DMS 273 (cell line): ENCODE results near the gene PSMC5.
"Not testable (repeated sequence)": the region's sequence is repeated elsewhere in the genome, so short reads cannot be mapped to it uniquely, and the experiment has no call there.

Experiments
- DNase-seq: peaks from one replicate; lab custom pipeline; 2025; ENCODE audit not compliant: unreplicated experiment; lab: John Stamatoyannopoulos, UW

The PSMC5 gene

DNA sequence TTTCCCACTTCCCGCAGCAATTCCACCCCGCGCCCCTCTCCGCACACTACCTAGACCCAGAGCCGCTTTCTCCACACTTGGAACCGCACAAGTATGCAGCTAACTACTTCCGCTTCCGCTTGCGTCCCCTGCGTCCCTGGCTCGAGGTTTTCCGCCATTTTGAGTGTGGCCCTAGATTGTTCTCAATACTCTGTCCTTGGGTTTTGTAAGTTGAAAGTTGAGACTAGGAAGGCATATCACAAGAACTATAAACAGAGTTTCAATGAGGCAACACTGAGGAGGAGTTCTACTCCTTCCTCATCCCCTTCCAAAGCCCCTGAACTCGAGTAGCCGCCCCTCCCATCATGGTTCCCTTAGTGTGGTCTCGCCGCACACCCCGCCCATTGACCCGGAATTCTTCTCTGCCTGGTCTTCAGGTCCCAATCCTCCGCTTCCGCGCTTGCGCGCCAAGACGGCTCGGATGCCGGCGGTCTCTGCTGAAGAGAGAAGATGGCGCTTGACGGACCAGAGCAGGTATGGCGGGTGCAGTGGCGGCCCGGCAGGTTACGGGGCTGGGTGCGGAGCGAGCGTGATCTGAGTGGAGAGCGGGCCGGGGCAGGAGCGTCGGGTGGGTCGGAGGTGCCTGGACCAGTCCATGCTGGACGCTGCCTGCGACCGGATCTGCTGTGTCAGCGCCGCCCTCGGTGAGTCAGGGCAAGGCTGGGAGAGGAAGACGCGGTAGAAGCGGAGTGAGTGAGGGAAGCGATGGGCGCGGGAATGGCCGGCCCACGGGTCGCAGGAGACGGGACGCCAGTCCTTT is at the start of gene PSMC5, which contains the start of gene FTSJ3:
PSMC5 (plus strand) TSS at position 430 of the 799 bp plus-strand sequence; CDS start at position 490, 60 bp downstream.
FTSJ3 (minus strand) TSS at position 662 of the 799 bp plus-strand sequence. CDS start 761 bp downstream, outside the sequence.
- DNase-seq: peak; percentile 98

DNA sequence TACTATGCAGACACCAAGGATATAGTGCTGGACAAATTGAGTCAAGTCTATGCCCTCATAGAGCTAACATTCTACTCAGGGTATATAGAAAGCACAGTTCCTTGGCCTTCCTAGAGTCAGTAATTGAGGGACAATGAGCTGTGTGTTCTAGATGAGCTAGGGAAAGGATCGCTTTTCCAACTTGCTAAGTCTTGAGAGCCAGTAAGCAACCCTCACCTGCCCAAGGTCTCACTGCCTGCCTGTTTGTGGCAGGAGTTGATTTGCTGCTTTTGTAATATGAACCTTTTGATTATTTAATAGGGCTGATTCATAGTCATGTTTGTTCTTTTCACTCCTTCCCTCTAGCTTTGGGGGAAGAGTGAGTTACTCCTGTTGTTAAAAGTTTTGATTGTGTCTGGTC is 46.7 kb upstream of the PSMC5 start:
- no peak for DNase-seq

DNA sequence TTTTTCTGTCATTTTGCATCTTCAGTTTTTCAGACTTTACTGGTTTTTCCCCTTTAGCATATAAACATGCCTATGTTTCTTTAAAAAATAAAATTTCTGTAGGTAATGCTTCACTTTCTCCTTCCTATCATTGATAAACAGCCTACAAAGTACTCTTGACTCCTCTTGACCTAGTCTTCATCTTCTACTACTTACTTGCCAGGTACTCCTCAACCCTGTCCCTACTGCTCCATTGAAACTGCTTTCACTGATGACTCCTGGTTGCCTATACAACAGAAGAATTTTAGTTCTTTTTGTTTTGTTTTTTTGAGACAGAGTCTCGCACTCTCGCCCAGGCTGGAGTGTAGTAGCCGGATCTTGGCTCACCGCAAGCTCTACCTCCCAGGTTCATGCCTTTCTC is 46.3 kb upstream of the PSMC5 start:
- no peak for DNase-seq

DNA sequence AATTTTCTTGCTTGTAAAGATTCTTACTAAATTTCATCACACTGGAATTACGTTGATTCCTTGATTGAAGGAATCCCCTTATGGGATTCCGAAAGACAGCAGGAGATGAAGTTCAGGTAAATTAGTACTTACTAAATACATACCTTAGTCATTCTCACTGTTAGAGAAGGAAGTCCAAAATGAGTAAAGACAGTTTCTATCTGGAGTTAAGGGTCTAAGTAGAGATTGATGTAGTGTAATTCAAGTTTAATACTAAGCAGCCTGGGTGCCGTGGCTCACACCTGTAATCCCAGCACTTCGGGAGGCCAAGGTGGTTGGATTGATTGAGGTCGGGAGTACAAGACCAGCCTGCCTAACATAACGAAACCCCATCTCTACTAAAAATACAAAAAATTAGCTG is 43.7 kb upstream of the PSMC5 start:
- DNase-seq: no peak

DNA sequence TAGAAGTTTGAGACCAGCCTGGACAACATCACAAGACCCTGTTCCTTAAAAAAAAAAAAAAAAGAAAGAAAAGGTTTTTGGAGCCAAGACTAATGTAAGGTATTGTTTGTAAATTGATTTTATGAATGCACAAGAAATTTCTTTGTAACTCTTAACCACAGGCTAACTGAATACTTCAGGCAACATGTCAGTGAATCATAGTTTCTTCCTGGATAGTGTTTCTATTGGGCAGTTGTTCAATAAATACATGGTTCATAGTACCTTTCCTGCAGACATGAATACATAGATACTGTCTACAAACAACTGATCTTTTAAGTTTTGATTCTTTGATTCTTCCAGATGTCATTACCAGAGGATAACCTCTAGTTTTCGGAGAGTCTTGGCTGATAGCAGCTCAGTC is 41.7 kb upstream of the PSMC5 start:
- DNase-seq: no peak

DNA sequence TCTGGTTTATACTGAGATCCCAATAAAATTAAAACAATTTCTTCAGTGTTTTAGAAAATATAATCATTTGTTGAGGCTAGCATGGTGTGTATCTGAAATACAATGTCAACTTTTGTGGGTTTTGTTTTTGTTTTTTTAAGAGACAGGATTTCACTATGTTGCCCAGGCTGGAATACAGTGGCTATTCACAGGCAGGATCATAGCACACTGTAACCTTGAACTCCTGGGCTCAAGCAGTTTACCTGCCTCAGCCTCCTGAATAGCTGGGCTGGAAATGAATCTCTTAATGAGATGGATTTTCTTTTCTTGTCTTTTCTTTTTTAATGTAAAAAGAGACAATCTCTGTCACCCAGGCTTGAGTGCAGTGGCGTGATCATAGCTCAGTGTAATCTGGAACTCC is 41.1 kb upstream of the PSMC5 start:
- no peak for DNase-seq

DNA sequence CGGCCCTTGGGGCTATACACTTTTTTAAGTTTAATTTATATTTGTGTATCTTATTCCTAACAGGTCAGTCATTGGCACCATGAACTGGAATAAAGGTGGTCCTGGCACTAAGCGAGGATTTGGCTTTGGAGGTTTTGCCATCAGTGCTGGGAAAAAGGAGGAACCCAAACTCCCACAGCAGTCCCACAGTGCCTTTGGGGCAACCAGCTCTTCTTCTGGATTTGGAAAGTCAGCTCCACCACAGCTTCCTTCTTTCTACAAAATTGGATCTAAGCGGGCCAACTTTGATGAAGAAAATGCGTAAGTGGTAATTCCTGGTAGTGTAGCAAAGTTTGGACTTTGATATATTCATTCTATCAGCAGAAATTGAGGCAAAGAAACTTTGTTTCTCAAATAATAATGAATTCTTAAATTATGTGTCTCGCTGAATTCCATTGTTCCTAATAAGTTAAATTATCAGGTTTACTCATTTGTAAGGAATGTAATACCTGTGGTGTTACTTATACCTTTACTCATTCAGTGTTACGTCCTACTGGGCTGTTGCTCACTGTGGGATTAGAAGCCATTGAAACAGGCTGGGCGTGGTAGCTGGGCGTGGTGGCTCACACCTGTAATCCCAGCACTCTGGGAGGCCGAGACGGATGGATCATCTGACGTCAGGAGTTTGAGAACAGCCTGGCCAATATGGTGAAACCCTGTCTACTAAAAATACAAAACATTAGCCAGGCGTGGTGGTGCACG is 40.1 kb upstream of the PSMC5 start:
- DNase-seq: no peak

DNA sequence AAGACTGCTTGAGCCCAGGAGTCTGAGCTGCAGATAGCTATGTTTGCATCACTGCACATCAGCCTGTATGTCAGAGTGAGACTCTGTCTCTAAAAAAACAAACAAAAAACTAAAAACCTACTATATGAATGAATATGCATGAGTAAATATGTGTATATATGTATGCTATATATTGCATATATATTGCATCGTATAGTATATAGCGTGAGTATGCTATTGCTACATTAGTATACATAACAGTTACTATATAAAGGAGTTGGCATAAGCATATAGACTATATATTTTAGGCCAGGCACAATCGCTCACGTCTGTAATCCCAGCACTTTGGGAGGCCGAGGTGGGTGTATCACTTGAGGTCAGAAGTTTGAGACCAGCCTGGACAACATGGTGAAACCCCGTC is 37.2 kb upstream of the PSMC5 start:
- no peak for DNase-seq

DNA sequence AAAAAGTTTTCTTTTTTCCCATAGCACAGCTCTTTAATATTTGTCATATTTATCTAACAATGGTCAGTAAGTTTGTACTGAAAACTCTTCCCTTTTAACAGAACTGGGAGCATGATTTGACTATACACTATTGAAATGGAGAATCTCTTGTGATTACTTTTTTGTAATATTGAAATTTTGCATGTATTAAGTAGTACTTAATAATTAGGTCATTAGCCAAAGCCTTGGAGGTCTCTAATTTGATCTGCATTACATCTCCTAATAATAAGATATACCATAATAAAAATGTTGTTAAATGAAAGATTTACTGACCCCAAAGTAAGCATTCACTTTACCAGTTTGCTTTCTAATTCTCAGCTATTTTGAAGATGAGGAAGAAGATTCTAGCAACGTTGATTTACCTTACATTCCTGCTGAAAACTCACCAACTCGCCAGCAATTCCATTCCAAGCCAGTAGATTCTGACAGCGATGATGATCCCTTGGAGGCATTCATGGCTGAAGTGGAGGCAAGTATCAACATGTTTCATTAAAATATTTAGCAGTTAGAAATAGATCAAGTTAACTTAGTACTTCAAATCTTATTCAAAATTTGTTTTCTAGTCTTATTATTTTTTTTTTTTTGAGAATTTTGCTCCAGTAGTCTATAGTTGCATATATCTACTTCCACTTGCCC is 35.0 kb upstream of the PSMC5 start:
- DNase-seq: no peak

DNA sequence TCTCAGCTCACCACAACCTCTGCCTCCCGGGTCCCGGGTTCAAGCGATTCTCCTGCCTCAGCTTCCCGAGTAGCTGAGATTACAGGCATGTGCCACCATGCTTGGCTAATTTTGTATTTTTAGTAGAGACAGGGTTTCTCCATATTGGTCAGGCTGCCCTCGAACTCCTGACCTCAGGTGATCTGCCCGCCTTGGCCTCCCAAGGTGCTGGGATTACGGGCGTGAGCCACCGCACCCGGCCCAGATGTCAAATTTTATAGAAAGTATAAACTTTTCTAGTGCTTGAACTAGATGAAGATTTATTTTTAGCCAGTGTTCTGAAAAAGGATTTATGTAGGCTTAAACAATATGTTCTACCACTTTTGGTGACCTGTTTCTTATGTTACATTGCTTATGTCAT is 30.9 kb upstream of the PSMC5 start:
- not testable (repeated sequence) for DNase-seq

DNA sequence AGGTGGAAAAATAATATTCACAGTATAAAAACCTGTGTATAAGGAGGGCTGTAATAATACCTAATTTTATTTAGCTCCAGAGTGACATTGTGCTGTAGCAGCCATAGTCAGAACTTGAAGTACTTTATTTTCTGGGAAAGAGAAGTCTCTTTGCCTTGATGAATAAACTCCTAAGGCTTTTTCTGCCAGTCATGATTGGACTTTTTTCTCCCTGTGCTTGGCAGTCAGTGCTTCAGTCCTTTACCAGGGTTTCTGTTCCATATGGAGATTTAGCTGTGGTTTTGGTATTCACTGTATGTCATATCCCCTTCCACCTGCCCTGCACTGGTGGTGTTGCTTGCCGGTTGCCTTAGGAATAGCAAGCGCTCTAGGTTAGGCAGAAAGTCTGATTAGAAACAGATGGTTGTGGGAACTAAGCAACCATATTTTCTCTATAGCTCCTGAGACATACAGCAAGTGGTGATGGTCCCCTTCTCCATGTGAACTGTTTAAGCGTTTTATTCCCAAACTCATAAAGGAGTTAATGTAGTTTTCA is 28.6 kb upstream of the PSMC5 start:
- no peak for DNase-seq

DNA sequence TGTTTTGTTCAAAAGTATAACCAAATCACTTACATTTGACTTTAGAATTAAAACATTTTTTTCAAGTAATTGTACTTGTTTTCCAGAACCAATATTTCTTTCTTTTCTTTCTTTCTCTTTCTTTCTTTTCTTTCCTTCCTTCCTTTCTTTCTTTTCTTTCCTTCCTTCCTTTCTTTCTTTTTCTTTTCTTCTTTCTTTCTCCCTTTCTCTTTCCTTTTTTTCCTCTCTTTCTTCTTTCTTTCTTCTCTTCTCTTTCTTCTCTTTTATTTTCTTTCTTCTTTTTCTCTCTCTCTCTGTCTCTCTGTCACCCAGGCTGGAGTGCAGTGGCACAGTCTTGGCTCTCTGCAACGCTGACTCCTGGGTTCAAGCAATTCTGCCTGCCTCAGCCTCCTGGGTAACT is 26.4 kb upstream of the PSMC5 start:
- DNase-seq: no peak

DNA sequence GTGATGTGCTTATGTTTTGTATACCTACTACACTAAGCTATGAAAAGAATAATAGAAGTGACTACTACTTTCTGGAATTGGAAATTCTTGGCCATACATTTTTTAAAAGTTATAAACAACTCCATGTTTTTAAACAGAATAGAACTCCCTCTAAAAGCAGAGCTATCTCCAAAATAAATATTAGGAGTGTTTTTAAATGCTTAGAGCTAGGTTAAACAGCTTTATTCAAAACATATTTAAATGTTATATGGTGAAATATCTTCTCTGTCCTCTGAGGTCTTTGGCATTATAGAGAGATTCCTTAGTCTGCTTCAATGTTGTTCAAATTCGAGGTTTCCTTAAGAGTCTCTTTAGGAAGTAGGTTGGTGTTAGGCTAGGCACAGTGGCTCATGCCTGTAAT is 22.9 kb upstream of the PSMC5 start:
- DNase-seq: no peak

DNA sequence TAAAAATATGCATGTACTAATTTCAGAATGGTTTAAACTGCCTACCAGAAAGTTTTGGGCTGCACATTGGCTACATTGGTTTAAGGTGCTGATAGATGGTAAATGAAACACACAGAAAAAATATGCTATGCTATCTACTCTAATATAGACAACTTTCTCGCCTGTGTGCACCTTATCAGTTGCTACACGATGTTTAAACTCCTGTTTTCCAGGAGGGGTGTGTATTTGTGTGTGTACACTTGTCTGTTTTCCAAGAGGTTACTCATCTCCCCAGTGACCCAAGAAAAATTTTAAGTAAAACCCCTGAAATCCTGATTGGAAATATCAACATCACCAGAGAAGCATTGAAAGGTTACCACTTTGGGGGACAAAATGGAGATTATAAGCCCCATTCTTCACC is 21.6 kb upstream of the PSMC5 start:
- no peak for DNase-seq

DNA sequence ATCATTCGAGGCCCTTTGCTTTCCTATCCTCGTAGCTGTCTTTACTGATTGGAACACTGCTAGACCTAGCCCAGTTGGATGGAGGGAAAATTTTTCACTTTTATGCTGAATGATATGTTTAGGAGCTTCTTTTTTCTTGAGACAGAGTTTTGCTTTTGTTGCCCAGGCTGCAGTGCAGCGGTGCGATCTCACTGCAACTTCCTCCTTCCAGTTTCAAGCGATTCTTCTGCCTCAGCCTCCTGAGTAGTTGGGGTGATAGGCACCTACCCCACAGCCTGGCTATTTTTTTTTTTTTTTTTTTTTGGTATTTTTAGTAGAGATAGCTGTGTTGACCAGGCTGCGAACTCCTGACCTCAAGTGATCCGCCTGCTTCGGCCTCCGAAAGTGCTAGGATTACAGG is 17.3 kb upstream of the PSMC5 start:
- no peak for DNase-seq

DNA sequence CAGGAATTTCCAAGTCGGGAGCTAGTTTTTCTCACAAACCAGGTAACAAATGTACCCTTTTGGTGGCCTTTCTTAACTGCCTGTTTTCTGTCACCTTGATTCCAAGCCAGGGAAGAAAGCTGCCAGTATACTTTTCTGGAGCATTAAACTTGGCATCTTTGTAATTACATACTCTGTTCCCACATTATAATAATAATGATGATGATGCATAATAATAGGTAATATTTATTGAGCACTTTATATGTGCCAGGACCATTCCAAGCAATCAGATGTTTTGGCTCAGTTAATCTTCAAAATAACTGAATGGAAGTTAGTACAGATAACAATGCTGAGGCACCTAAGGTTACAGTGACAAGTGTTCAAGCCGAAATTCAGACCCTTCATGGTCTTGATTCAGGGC is 11.1 kb upstream of the PSMC5 start:
- no peak for DNase-seq

DNA sequence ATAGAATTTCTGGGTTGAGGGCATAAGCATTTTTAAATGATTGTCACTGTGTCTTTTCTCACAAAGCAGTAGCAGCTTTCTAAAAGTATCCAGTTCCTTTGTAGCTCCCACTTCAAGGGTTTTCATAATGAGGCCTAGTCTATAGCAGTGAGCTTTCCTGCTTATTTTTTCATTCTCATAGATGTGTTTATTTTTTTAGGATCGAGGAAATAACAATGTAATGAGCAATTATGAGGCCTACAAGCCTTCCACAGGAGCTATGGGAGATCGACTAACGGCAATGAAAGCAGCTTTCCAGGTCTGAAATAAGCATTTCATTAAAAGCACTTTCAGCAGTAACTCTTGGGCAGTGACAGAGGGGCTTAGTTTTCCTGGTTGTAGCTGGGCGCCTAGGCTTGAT is 10.6 kb upstream of the PSMC5 start:
- no peak for DNase-seq

DNA sequence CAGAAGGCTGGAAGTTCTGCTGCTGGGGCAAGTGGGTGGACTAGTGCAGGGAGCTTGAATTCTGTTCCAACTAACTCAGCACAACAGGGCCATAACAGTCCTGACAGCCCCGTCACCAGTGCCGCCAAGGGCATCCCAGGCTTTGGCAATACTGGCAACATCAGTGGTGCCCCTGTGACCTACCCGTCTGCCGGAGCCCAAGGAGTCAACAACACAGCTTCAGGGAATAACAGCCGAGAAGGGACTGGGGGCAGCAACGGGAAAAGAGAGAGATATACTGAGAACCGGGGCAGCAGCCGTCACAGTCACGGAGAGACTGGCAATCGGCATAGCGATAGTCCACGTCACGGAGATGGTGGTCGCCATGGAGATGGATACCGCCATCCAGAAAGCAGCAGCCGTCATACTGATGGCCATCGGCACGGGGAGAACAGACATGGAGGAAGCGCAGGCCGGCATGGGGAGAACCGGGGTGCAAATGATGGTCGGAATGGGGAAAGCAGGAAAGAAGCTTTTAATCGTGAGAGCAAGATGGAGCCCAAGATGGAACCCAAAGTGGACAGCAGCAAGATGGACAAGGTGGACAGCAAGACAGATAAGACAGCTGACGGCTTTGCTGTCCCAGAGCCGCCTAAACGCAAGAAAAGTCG is 9.4 kb upstream of the PSMC5 start:
- no peak for DNase-seq

DNA sequence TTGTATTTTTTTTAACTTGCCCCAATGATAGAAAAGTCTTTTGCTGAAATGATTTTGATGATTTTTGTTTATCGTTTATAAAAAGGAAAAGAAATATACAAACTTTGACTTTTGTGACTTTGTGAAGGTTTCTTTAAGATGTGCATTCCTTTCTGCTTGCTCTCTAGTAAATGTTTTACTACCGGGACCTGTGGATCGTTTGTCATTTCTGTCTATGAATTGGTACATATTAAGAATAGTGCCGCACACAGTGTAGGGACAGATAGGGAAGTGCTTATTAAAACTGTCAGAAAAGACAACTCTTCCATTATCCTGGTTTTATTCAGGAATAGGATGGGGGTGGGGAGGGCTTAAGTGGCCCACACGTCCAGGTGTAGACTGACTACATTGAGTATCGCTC is 8.1 kb upstream of the PSMC5 start:
- no peak for DNase-seq

DNA sequence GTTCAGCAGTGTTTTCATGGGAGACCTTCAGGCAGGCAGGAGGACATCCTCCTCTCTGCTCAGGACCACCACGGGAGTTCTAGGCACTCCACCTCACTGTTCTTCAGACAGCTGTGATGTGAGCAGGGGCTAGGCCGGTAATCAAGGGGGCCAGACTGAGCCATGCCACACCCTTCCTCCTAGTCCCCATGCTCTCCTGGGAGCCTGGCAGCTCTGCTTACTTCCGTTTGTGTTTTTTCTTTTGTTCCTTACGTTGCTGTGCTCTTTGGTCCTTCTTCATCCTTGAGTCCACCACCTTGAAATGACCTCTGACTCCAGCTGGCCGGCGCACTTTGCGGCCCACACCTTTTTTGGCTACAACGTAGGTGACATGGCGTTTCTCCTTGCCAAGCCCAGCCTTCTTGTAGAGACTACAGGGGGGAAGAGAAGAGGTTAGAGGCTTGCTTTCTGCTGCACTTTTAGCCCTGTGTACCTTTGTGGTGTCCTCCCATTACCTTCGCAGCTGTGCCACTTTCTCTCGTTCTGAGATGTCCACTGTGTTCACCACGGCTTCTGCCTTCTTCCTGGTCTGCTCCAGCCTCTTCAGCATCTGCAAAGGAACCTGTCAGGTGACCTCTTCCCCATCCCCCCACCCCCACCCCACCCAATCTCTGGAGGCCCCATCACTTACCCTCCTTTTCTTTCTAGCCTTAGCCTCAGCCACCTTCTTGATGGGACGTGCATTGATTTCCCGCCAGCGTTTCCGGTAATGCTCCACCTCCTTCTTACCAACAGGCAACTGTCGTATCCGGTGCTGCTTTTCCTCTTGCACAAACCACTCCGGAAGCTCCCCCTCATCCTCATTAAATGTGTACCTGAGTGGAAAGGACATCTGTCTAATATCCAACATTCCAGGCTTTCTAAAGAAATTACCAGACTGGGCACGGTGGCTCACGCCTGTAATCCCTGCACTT is 7.4 kb upstream of the PSMC5 start:
- DNase-seq: no peak
